Activated CD8-positive, alpha-beta T cell treated with anti-CD3 and anti-CD28 coated beads, Interleukin-2, amount 10 ng/mL, durations not matched to agents 7 days and 5 days (primary cell): ENCODE measurements around the gene BLOC1S3. TPM values are rescaled to one million over a fixed set of nuclear protein-coding genes. Genes with fewer than 3 reads are reported as not detected.
A peak's percentile ranks its signal among the peaks of the same experiment; 100 is the strongest.

ENCODE experiments used
- ATAC-seq: fragments of 150-1000 bp; cut with Tn5 transposase; one replicate; pipeline ENCODE4 v1.10.0; 2021; ENCODE audit warnings: moderate library complexity
- CTCF ChIA-PET: fragments of 350-600 bp; sonication (Branson Sonifier 250); formaldehyde crosslinking; loops from one replicate; lab custom pipeline; 2021; ENCODE audit warnings: antibody characterized with exemption; lab: Charles Lee
- POLR2A ChIA-PET: fragments of 350-600 bp; sonication (Branson Sonifier 250); formaldehyde crosslinking; loops from one replicate; lab custom pipeline; 2021; ENCODE audit warnings: antibody characterized with exemption; lab: Charles Lee
- DNase-seq: peaks from one replicate; pipeline ENCODE4 v3.0.0-alpha.2; 2020
- H3K27ac Mint-ChIP-seq: one replicate; pipeline ENCODE4 v1.8.0; 2021; ENCODE audit warnings: mild to moderate bottlenecking, mixed read lengths
- H3K27me3 Mint-ChIP-seq: one replicate; pipeline ENCODE4 v1.8.0; 2021; ENCODE audit warnings: low read depth, mixed read lengths
- H3K36me3 Mint-ChIP-seq: one replicate; pipeline ENCODE4 v1.8.0; 2021; ENCODE audit warnings: low read depth, mixed read lengths
- H3K4me1 Mint-ChIP-seq: one replicate; pipeline ENCODE4 v1.8.0; 2021; ENCODE audit warnings: low read depth, mixed read lengths
- H3K4me3 Mint-ChIP-seq: one replicate; pipeline ENCODE4 v1.8.0; 2021; ENCODE audit warnings: mild to moderate bottlenecking, mixed read lengths
- H3K9me3 Mint-ChIP-seq: one replicate; pipeline ENCODE4 v1.8.0; 2022; ENCODE audit warnings: mixed read lengths; ENCODE audit not compliant: insufficient read depth
- total RNA-seq, 2 experiments: library from RNA; stranded (reverse); gene quantifications; one replicate each; pipeline ENCODE4 v1.2.3, GENCODE V29; 2021

Gene BLOC1S3
- total RNA-seq: 10 to 100 TPM; 16.0 to 16.7 TPM

DNA sequence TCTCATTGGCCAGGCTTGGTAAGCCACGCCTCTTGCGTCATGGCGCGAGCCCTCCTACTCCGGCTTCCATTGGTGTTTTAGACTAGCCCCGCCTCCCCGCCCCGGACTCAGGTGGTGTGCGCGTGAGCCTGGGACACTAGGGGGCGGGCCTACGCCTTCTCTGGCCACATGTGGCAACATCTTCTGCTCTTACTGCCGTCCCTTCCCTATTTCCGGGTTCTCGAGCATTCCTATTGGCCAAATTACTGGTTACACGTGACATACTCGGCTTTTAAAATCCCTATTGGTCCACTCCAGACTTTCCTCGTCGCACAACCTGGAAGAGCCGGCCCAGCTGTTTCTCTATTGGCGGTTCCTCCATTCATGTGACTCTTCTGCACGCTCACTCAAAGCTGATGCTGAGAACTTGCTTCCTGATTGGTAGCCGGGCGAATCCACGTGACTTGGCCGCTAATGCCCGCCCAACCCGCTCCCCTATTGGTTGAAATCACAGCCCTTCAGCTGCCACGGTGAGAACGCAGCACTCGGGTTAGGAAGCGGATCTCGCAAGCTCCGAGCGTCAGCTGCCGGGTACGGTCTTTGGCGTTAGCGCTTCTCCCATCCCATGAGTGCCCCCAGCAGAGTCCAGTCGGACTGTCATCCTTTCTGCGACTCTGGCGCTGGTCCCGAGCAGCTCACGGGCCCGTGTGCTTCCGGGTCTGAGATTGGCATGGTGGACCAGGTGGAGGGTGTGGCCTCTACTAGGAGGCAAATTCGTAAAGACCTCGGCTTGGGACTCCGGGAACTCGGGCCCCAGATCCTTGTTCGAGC lies at the start of gene BLOC1S3:
BLOC1S3 (plus strand) TSS at position 523 of the 810 bp plus-strand sequence. CDS start 513 bp downstream, outside the sequence.
- ChIA-PET POLR2A (interaction anchor here (0.6 to 2.8 kb wide), 11 partner anchors 9 to 177 kb away, joined by 3 to 24 read pairs (median 4); partner anchors contain the start of genes NKPD1 and PPP1R37), CTCF (interaction anchor here (0.9 to 3.0 kb wide), 16 partner anchors 8 to 455 kb away, joined by 3 to 13 read pairs (median 6); partner anchors contain the start of genes GEMIN7 and PPP1R37)
- Mint-ChIP-seq H3K9me3 (no peaks in the 10 kb centered on the region), H3K27ac (peak within 1 kb of the TSS; percentile 93), H3K4me1 (peaks cover 38% of the 10 kb centered on the region), H3K36me3 (peaks cover 14% of the 10 kb centered on the region), H3K4me3 (peak within 1 kb of the TSS; percentile 85), H3K27me3 (no peaks in the 10 kb centered on the region)
- ATAC-seq (peak; percentile 91), DNase-seq (peak; percentile 100)

- Mint-ChIP-seq H3K27me3 (no peaks in the 10 kb centered on the region), H3K4me3 (no peak overlapping the region), H3K27ac (no peak overlapping the region), H3K4me1 (peaks cover 14% of the 10 kb centered on the region), H3K9me3 (no peaks in the 10 kb centered on the region), H3K36me3 (no peaks in the 10 kb centered on the region)
- DNase-seq (no peak), ATAC-seq (no peak)
- ChIA-PET POLR2A (no interaction called here), CTCF (no interaction called here)
Observed at GRCh38 chr19:45128806-45129205, 49.8 kb upstream of the BLOC1S3 start.

DNA sequence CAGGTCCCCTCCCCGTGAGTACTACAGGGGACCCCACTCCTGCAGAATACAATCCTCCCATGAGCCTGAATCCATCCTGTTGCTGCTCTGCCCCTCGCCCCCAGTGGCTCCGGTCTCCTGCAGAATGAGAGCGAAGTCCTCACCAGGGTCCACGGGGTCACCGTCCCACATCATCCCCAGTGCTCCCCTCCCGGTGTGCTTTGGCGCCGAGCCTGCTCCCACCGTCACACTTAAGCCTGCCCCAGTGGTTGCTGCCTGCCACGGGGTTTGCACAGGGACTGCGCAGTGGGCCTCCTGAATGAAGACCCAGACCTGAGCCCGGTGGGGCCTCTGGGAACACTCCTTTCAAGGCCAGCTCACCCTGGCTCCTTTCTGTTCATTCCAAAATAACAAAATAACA lies 48.3 kb upstream of the BLOC1S3 start:
- ATAC-seq: no peak
- ChIA-PET CTCF (no interaction called here), POLR2A (no interaction called here)
- H3K27me3 Mint-ChIP-seq: no peaks in the 10 kb centered on the region
- DNase-seq: no peak
- H3K4me1 Mint-ChIP-seq: peaks cover 14% of the 10 kb centered on the region
- no peaks in the 10 kb centered on the region for H3K36me3 Mint-ChIP-seq
- H3K27ac Mint-ChIP-seq: no peak overlapping the region
- H3K4me3 Mint-ChIP-seq: no peak overlapping the region
- no peaks in the 10 kb centered on the region for H3K9me3 Mint-ChIP-seq

GRCh38 chr19:45130888-45131615 lies 47.5 kb upstream of the BLOC1S3 start:
- no peak overlapping the region for H3K27ac Mint-ChIP-seq
- no peaks in the 10 kb centered on the region for H3K27me3 Mint-ChIP-seq
- CTCF ChIA-PET: interaction anchor here (1.0 to 1.5 kb wide), 5 partner anchors 25 to 72 kb away, joined by 3 to 6 read pairs (median 4); partner anchors contain the start of genes PPP1R37 and TRAPPC6A
- ATAC-seq (no peak), DNase-seq (no peak)
- no peak overlapping the region for H3K4me3 Mint-ChIP-seq
- peaks cover 9% of the 10 kb centered on the region for H3K4me1 Mint-ChIP-seq
- POLR2A ChIA-PET: no interaction called here
- no peaks in the 10 kb centered on the region for H3K9me3 Mint-ChIP-seq
- no peaks in the 10 kb centered on the region for H3K36me3 Mint-ChIP-seq

GRCh38 chr19:45133661-45134060 lies 44.9 kb upstream of the BLOC1S3 start:
- H3K36me3 Mint-ChIP-seq: no peaks in the 10 kb centered on the region
- POLR2A ChIA-PET: interaction anchor here (1.0 kb wide), 1 partner anchor 9 kb away, joined by 3 read pairs; no protein-coding TSS in a partner anchor
- no peaks in the 10 kb centered on the region for H3K27me3 Mint-ChIP-seq
- no peaks in the 10 kb centered on the region for H3K9me3 Mint-ChIP-seq
- DNase-seq (no peak), ATAC-seq (no peak)
- CTCF ChIA-PET: no interaction called here
- H3K4me3 Mint-ChIP-seq: no peak overlapping the region
- peaks cover 11% of the 10 kb centered on the region for H3K4me1 Mint-ChIP-seq
- H3K27ac Mint-ChIP-seq: no peak overlapping the region

GRCh38 chr19:45135176-45135885 lies 43.3 kb upstream of the BLOC1S3 start:
- H3K4me3 Mint-ChIP-seq: no peak overlapping the region
- no peaks in the 10 kb centered on the region for H3K27me3 Mint-ChIP-seq
- DNase-seq (no peak), ATAC-seq (no peak)
- peaks cover 11% of the 10 kb centered on the region for H3K4me1 Mint-ChIP-seq
- CTCF ChIA-PET: interaction anchor here (0.9 to 2.5 kb wide), 2 partner anchors 10 to 48 kb away, joined by 4 to 18 read pairs; no protein-coding TSS in a partner anchor
- no peak overlapping the region for H3K27ac Mint-ChIP-seq
- no peaks in the 10 kb centered on the region for H3K9me3 Mint-ChIP-seq
- H3K36me3 Mint-ChIP-seq: no peaks in the 10 kb centered on the region
- POLR2A ChIA-PET: no interaction called here

DNA sequence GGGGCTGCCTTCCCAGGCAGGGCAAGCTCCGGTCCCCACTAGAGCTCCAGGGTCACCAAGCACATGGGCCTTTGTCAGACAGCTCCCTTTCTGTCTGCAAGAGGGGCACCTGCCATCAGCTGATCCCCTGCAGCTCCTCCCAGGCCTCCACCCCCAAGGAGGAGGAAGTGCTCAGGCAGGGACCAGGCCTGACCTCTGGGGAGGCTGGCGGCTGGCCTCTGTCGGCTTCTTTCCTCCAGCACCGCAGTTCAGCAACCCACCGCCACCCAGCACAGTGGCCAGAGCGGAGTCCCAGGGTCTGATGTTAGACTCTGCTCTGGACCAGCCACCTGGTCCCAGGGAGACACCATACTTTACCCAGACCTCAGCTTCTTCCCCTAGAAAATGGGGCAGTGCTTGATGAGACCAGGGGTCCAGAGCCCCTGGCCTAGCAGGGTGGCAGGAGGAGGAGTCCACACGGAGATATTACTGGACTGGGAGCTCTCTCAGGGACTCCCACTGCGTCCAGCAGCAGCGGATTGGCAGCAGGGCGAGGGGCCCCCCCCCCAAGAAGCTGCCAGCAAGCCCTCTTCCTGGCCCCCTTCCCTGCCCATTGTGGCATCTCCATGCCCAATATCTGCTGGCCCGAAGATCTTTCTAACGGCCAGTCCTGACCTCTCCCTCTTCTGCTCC lies 41.9 kb upstream of the BLOC1S3 start:
- Mint-ChIP-seq H3K4me1 (peaks cover 8% of the 10 kb centered on the region), H3K9me3 (no peaks in the 10 kb centered on the region), H3K36me3 (peaks cover 4% of the 10 kb centered on the region), H3K4me3 (no peak overlapping the region), H3K27ac (peak overlapping the region; percentile 3), H3K27me3 (no peaks in the 10 kb centered on the region)
- POLR2A ChIA-PET: no interaction called here
- ATAC-seq: no peak
- CTCF ChIA-PET: interaction anchor here (0.8 to 2.5 kb wide), 4 partner anchors 11 to 44 kb away, joined by 3 to 18 read pairs (median 4); partner anchors contain the start of gene PPP1R37
- no peak for DNase-seq

DNA sequence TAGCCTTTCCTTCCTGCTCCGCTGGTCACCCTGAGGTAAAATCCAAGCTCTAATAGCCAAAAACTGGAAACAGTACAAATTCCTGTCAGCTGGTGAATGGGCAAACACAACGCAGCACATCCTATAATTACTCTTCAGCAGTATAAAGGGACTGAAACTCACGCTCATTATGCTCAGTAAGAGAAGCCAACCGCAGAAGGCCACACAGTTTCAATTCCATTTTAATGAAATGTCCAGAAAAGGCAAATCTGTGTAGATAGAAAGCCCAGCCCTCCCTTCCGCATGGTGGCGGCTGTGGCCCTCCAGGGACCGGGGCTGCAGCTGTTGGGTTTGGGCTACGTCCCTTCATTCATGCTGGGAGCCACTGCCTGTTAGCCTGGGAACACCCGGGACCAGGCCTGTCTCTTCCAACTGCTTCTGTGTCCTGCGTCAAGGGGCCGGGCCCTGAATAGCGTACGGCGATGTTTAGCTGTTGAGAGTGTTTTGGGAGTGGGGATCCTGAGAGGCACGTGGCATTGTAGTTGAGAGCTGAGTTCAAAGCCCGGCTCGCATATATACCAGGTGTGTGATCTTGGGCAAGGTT lies 41.3 kb upstream of the BLOC1S3 start:
- Mint-ChIP-seq H3K27me3 (no peaks in the 10 kb centered on the region), H3K4me1 (peaks cover 8% of the 10 kb centered on the region), H3K9me3 (no peaks in the 10 kb centered on the region), H3K27ac (no peak overlapping the region), H3K36me3 (peaks cover 4% of the 10 kb centered on the region), H3K4me3 (no peak overlapping the region)
- DNase-seq: no peak
- POLR2A ChIA-PET: no interaction called here
- CTCF ChIA-PET: interaction anchor here (0.8 to 2.5 kb wide), 4 partner anchors 12 to 44 kb away, joined by 3 to 18 read pairs (median 4); partner anchors contain the start of gene PPP1R37
- no peak for ATAC-seq

DNA sequence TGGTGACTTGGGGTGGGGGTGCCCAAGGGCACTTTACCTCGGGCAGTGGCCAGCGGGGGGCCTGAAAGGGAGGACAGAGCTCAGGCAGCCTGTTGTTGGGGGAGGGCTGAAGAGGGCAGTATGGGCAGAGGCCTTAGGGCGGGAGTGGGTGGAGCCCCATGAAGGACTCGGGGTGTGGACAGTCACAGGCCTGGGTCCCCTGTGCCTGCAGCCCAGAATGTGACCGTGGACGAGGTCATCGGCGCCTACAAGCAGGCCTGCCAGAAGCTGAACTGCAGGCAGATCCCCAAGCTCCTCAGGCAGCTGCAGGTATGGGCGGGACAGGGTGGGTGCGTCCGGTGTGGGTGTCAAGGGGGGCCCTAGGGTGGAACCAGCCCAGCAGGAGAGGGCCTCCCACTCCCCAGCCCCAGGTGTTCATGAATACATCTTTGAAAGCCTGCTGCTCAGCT lies 40.3 kb upstream of the BLOC1S3 start:
- H3K9me3 Mint-ChIP-seq: no peaks in the 10 kb centered on the region
- H3K4me1 Mint-ChIP-seq: peaks cover 8% of the 10 kb centered on the region
- no peak overlapping the region for H3K27ac Mint-ChIP-seq
- no peak overlapping the region for H3K4me3 Mint-ChIP-seq
- ATAC-seq: no peak
- POLR2A ChIA-PET: no interaction called here
- DNase-seq: no peak
- H3K36me3 Mint-ChIP-seq: peaks cover 9% of the 10 kb centered on the region
- H3K27me3 Mint-ChIP-seq: no peaks in the 10 kb centered on the region
- CTCF ChIA-PET: no interaction called here

DNA sequence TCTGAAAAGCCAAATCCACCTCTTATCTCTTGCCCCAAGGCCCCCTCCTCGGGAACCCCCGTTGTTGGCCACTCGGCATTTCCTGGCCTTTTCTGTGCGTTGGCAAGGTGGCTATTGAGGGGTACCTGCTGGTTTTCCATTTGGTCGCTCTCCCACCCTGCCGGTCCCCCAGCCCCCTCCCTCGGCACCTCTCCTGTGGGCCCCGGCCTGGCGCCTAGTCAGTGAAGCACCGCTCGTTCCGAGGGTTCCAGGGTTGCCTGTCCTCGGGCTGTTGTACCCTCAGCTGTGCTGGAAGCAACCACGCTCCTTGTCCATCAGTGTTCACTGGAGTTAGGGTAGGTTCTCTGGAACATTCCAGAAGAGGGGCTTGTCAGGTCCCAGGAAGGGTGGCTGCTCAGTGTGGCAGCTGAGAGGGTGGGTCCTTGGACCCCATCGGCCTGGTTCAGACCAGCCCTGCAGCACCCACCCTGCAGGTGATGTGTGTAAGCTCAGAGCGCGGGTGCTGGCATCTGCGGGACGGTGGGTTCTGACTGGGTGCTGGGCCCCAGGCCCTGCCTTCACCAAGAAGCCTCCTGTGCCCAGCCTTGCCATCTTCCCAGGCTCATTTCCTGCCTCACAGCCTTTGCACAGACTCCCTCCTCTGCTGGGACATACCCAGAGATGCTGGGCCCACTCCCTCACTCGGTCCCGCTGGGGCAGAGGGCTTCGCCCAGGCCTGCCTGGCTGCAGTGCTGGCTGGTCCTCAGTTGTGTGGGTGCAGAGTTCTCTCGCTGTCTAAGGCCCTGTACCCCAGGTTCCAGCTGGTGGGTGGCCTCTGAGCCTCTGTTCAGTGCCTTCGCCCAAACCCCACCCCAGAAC lies 39.1 kb upstream of the BLOC1S3 start:
- Mint-ChIP-seq H3K9me3 (no peaks in the 10 kb centered on the region), H3K27me3 (no peaks in the 10 kb centered on the region), H3K4me1 (peaks cover 8% of the 10 kb centered on the region), H3K4me3 (no peak overlapping the region), H3K27ac (no peak overlapping the region), H3K36me3 (peaks cover 9% of the 10 kb centered on the region)
- ChIA-PET CTCF (no interaction called here), POLR2A (no interaction called here)
- DNase-seq (no peak), ATAC-seq (no peak)
